Anterior cingulate cortex (tissue), 58 donors: ENCODE measurements around the gene GPBP1L1.

Experiments used
- DNase-seq, 58 donors: peaks; one replicate each; lab custom pipeline; 2025; lab: John Stamatoyannopoulos, UW

The GPBP1L1 gene

DNA sequence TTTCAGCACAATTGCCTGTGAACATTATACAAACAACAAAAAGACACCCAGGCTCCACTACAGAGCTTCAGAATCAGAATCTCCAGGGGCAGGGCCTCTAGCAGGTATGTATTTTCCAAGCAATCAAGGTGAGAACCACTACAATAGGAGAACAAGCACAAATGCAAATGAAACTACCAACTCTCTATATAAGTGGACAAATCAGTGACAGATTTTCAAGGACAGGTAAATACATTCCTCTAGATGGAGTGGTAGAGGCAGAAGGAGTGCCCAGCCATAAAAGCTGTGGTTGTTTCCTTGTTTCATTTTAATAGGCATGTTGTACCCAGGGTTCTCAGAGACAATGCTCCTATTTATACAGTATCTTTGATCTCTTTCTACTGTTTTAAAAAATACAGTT is 42.4 kb downstream of the GPBP1L1 start:
- DNase-seq = peak in 1 of 58 donors; percentile 23

DNA sequence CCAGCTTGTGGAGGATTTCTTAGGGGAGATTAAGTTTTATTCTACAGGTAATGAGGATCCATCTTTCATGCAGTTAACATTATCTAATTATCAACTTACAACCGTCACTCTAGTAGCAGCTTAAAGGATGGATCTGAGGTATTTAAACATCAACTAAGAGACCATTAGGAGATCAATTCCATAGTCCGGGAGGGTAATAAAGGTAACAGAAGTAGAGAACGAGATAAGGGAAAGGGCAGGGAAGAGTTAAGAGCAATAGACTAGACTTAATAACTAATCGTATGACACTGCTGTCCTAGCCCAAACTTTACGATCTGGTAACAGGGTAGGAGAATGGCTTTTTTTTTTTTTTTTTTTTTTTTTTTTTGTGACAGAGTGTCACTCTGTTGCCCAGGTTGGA is 43.0 kb downstream of the GPBP1L1 start:
- no peak for DNase-seq

DNA sequence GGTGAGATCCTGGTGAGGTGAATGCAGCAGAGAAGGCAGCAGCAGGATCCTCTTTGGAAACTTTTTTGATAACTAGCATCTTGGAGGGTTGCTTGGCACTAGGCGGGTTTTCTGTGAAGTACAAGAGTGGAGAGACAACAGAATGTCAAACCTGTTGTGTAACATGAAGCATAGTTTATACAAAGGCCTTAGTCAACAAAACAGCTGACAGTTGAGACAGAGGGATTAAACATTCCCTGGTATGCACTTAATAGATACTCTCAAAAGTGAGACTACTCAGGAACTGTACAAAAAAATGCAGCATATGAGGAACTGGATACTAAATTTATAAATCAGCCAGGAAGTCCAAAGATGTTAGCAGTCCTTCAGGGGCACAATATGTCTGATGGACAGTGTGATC is 46.0 kb downstream of the GPBP1L1 start:
- no peak for DNase-seq

DNA sequence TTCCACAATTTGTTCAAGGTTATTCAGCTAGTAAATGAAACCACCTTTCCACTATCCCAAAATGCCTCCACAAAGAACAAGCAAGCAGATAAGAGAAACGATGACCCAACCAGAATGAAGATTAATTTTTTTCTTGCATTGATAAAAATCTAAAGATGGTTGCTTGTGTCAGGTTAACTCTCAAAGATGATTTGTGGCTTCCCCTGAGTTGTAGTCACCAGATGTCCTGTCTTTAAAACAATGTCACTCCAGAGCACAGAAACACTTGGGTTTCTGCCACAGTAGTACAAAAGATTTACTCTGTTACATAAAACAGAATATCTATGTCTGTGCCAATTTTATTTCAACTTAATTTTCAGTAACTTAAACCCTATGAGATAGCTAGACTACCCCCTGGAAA is 51.1 kb downstream of the GPBP1L1 start:
- DNase-seq = peak in 1 of 58 donors; percentile 15

DNA sequence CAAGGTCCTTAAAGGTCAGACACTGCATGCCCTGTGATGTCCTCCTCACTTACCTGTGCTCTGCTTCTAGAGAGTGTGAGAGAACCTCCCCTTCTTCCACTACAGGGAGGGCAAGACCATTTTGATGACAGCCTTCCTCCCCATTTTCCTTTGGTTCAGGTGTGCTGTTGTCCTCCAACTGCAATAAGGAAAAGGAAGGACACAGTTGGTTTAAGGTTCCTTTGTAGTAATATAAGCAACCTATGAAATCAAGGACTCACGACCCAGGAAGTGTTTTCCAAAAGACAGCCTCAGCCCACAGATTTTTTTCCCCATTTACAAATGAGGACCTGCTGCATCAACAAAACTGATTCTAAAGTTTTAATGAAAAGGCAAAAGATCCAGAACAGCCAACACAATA is 55.9 kb downstream of the GPBP1L1 start:
- no peak for DNase-seq

DNA sequence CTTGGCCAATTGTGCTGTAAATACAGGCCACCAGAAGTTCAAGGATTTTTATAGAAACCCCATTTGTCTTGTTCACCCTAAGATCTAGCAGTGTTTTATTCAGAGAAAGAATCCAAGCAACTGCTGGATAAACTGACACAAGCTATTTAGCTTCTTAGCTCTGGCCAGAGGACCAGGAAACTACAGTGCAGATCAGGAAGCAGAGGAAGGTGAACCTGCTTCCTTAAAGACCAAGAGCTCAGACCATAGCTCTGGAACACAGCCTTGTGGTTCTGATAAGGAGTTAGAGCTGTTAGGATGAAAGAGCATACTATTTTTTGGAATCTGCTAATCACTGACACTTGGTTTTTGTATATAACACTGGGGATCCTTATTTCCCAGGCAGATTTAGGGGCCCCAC is 57.3 kb downstream of the GPBP1L1 start:
- no peak for DNase-seq

DNA sequence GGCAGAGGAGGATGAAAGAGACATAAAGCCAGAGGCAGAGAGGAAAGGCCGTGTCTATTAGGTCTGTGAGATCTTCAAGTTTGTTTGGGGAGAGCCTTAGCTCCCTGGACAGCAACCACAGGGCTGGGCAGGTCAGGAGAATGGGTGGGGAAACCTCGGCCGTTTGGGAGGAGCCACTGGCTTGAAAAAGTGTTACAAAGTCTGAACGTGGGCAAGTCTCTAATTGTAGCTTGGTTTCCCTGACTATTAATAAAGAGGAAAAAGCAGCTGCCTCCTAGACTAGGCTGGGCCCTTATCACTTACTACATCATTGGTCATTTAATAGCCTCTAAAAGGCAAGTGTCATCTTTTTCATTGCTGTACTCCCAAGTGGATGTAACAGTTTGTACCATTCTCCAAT is 62.4 kb downstream of the GPBP1L1 start, which contains the start of gene CCDC17:
Gene CCDC17 (minus strand): TSS at position 83 of the 400 bp plus-strand sequence. CDS start 145 bp downstream, outside the sequence.
- no peak for DNase-seq

DNA sequence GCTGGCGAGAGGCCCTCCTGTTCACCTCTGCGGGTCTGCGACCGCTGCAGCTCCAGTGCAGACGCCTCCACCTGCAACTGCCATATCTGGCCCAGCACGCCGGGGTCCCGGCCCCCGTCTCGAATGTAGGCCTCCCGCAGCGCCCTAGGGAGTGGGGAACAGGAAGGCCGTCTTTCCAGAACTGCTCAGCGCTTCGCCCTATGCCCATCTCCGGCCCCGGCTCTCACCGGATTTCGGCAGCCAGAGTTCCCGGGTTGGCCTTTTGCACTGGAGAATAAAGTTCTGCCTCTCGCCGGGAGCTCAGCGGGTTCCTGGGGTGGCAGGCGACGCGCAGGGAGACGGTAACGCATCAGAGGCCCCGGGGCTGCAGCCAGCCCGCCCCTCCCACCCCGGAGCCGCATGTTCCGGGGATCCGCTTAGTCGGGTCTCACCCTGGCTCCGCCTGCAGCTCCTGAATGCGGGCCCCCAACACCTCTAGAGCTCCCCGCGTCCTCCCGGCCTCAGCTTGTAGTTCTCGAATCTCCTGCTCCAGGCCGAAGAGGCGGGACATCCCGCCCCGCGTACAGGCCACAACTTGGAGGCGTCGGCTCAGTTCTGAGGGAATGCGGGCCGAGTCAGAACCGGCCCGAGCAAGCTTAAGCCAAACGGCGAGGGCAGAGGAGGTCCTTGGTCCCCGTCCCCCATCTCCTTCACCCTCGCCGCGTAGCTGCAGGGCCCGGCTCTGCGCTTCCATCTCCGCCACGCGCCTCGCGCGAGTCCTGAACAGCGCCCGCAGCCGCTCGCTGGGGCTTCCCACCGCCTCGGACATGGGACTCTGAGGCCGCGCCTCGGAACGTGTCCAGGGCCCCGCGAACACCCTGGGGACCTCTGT is 63.6 kb downstream of the GPBP1L1 start:
- no peak for DNase-seq

DNA sequence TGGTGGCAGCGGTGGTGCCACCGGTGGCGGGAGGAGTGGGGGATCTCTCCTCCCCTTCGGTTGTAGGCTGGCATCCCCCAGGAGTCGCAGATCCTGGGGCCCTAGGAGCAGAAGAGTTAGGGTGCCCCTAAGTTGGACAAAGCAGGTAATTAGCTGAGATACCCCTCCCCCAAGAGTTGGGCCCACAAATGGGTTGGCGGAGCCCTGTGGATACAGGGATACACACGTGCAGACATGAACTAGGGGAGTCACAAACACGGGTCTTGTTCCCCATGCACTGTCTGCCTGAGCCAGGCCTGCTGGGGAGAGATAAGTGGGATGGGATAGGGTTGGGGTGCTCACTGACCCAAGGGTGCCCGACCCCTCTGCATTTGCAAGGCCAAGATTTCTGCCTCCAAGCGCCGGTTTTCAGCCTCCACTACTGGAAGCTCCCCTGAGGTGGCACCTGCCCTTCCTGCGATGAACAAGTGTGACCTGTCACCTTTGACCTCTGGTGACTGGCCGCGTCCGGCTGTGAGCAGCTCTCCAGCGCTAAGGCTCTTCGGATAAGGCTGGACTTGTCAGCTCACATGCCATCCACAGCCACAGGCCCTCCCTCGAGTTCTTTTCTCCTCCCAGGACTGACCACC is 64.3 kb downstream of the GPBP1L1 start:
- no peak for DNase-seq

DNA sequence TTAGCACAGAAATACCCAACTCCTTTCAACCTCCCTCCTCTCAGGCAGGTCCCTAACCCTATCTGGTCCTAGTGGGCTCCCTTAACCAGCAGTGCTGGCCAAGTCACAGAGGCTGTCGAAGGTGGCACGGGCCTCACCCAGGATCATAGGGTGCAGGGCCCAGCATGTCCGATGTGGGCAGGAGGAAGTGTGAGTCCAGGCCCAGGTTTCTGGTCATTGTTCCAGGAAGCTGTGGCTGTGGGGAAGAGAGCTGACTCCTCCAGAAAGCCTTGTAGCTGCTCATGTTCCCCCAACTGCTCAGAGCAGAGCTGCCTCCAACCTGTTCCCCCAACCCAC is 64.9 kb downstream of the GPBP1L1 start:
- DNase-seq = peak in 2 of 58 donors; percentile 8 to 23

DNA sequence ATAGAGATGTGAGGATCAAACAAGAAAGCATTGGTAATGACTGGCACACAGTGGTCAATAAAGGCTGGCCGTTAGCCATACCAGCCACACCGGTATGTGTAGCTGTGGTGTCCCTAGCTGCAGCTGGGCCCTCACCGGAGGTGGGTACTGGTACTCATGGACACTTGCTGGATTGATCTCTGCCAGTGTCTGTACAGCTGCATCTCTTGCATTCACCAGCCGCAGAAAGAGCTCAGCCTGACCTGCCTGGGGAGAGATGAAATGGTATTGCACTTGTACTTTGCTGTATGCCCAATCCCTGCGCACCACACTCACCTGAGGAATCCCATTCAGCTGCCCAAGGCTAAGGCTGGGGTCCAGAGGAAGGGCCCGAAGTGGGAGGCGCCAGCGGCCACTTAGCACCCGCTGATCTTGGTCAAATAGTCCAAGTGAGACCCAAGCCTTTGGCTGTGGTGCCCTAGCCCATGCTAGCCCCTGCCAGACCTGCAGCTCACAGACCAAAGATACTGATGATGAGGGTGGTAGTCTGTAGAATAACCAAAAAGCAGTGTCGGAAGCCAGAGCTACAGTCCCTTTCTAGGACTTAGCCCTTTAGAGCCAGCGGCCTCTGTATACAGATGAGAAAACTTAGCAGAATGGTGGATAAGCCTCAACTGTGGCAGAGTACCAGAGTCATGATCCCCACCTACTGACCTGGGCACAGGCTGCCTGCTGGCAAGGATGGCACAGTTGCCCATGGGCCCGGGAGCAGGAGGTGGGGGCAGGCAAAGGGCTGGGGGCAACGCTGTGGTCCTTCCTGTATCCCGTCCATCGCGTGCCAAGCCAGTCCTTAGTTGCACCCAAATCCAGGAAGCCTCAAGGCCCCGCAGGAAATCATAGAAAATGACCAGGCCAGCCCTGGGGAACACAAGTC is 65.5 kb downstream of the GPBP1L1 start:
- DNase-seq = no peak

DNA sequence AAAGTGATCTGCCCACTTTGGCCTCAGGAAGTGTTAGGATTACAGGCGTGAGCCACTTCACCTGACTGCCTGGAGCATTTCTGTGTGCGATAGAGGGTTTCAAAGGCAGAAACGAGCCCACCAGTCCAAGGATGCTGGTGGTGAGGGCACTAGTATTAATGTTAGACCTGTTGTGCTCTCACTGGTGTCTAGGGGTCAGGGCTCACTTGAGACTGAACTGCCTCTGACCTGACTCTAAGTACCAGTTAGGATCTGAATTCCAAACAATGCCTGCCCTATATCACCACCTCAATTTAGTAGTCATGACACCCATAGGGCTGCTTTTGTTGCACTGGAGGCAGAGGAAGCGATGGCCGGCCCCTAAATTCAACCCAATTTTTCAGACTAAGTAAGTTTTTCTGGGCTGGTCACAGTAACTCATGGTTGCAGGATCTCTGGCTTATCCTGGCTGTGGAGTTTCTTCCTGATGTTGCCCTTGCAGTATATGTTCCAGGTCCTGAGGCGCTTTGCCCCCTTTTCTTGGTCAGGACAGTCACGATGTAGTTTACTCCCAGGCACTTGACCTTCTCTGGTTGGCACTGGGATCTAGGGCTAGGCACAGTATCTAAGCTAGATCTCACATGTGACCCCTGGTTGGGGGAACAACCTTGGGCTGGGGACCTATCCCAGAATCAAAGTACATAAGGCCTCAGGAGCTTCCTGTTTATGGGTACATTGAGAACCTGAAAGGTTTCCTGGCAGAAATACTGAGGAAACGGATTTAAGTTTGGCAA is 67.0 kb downstream of the GPBP1L1 start:
- DNase-seq = no peak

DNA sequence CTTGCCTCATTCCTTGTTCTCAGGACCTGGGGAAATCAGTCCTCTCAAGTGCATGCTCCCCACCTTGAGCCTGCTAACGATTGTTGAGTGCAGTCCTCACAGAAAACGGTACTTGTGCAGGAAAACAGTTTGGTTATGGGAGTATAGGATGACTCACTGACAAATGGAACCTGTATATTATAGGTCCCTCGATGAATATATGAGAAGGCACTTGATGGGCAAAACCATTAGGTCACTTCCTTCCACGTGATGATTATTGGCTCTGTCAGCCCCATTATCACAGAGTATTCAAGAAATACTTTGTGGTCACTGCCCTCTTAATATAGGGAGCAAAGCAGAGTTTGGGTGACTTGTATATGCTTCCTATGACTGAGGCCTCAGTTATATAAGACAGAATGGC is 68.7 kb downstream of the GPBP1L1 start:
- no peak for DNase-seq

DNA sequence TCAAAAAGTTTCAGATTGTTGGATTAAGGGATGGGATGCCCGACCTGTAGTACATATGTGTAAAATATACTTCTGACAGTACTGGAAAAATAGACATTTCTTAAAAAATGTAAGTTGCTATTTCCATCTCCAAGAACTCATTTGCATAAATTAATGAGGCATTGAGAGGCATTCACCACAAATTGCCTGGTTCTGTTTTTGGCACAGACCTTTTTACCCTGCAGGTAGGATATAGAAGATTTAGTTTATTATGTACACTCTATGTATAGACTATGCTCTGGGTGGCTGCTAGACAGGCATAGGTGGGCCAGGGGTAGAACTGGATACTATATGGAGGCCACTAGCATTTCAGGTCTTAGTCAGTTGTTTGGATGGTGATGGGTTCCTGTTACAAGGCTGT is 70.4 kb downstream of the GPBP1L1 start:
- no peak for DNase-seq

DNA sequence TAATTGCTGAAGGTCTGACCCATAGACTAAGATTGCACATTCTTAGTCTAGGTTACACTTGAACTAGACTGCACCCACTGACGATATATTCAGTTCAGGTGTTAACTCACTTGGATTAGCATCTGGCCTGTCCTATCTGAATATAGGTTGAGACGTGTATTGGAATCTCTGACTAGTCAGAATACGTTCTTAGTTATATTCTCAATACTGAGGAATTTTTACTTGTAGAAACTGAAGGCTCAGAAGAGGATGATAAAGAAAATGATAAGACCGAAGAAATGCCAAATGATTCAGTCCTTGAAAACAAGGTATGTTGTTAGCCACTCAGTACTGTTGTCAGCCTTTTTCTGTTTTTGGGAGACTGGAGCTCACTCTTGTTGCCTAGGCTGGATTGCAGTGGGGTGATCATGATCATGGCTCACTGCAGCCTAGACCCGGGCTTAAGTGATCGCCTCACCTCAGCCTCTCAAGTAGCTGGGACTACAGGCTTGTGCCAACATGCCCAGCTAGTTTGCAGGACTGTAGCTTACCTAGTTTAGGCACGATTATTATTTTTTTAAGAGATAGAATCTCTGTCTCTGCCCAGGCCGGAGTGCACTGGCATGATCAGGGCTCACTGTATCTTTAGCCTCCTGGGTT is 73.3 kb downstream of the GPBP1L1 start:
- no peak for DNase-seq

DNA sequence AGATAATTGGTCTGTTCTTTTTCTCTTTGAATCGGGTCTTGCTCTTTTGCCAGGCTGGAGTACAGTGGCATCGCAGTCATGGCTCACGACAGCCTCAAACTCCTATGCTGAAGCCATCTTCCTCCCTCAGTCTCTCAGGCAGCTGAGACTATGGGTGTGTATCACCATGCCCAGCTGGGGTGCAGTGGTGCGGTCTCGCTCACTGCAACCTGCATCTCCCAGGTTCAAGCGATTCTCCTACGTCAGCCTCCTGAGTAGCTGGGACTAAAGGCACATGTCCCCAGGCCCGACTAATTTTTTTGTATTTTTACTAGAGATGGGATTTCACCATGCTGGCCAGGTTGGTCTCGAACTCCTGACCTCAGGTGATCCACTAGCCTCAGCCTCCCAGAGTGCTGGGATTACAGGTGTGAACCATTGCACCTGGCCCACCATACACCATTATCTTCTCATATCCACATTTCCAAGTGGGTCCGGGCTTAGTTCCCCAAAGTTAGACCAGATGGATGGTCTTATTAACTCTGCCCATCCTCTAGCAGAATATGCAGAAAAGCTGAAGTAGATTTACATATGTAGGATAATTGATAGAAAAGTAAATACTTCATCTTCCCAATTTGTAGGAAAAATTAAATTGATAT is 75.6 kb downstream of the GPBP1L1 start:
- no peak for DNase-seq

DNA sequence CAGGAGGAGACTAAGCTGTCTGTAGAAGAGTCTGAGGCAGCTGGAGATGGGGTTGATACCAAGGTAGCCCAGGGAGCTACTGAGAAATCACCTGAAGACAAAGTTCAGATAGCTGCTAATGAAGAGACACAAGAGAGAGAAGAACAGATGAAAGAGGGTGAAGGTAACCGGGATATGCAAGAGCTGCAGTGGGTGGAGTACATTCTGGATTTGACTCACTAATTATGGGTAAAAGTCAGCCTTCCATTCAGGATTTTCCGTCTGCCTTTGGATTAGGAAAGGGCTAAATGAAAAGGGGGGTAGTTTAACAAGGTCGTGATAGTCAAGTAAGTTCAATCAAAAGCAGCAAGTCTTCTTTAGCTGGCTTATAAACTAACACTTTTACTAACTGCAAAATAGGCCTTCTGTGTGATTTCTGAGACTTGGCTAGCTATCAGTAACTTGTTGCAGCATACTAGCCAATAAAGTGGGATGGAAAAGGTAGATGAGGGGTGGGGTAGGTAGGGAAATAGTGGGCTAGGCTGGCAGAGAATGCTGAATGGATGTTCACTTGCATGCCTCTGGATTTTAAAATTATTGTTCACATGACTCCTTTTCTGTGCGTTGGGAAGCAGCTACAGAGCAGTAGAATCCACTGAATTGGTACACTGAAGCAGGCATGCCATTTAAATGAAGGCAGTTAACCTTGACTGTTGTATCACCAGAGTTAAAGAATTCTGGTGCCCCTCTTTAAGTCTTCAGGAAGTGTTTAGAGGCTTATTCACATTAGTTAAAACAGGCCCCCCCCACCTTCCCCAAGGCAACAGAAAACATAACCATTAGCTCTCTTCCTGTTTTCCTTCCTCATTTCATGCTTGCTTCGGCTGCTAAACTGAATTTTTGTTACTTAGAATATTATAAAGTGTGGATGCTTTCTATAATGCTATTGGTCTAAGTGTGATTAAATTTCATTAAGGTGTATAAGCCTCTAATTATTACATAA is 77.9 kb downstream of the GPBP1L1 start:
- DNase-seq = no peak
